Measurements from ENCODE around the gene UBXN4.

UBXN4 gene

DNA sequence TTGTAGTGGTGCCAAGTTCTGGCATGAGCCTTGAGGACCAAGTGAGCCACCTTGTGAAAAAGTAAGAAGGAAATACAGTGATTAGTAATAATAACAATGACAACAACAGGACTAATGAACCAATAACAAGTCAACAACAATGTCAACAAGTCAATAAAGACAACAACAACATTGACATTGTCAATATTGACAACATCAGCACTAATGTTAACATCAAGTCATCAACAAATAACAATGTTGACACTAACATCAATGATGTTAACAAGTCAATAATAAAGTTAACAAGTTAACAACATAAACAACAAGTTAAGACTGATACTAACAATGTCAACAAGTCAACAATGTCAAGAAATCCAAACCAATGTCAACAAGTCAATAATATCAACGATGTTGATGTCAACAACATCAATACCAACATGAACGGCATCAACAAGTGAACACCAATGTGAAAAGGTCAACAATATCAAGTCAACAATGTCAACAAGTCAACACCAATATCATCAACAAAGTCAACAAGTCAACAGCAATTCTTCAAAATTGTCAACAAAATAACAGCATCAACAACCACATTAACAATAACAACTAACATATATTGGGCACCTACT, 71.4 kb downstream of the UBXN4 start:
- DNase-seq (ENCODE audit: low spot score): no peak

DNA sequence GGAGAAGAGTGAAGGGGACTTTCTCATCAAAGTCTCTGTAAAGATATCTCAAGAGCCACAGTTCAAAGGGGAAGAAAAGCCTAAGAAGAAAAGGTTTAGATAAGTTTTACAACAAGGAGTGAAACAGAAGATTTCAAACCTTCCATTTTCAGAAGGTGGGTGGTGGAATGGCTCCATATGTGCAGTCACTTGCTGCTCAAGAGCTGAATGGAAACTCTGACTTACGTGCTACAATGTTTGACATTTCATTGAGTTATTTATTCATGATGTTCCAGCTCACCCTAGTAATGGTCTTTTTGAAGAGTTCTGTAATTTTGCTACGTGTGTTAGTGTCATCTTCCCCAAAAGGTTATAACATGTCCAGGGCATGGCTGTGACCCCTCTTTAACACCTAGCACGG, 73.6 kb downstream of the UBXN4 start:
- DNase-seq (ENCODE audit: low spot score): no peak

DNA sequence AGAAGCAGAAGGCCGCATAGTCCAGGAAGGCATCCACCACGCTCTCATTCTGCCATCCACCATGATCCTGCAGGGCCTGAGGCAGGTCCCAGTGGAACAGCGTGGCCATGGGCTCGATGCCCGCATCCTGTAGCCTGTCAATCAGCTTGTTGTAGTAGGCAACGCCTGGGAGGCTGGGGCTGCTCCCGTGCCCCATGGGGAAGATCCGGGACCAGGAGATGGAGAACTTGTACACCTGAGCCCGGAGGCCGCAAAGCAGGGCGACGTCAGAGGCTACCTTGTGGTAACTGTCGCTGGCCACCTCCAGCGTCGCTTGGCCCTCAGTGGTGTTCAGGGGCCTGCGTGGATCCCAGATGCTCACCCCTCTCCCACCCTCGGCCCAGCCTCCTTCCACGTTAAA, 75.8 kb downstream of the UBXN4 start:
- DNase-seq (ENCODE audit: low spot score): no peak

DNA sequence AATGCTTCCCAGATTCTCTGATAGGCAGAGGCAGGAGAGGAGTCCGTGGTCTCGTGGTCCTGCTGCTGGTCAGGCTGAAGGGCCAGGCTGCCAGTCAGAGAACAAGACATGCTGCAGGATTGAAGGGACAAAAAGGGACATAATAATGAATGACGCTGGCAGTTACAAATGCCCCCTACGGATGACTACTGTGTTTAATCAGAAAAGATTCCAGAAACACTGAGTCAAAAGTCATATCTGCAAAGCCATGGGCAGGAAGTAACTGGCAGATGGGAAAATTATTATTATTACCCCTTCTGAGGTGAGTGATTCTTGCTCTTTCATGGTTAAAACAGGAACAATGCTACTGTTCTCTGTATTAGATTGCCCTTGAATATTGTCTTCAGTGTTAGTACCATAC, 76.3 kb downstream of the UBXN4 start:
- no peak for DNase-seq (ENCODE audit: low spot score)

DNA sequence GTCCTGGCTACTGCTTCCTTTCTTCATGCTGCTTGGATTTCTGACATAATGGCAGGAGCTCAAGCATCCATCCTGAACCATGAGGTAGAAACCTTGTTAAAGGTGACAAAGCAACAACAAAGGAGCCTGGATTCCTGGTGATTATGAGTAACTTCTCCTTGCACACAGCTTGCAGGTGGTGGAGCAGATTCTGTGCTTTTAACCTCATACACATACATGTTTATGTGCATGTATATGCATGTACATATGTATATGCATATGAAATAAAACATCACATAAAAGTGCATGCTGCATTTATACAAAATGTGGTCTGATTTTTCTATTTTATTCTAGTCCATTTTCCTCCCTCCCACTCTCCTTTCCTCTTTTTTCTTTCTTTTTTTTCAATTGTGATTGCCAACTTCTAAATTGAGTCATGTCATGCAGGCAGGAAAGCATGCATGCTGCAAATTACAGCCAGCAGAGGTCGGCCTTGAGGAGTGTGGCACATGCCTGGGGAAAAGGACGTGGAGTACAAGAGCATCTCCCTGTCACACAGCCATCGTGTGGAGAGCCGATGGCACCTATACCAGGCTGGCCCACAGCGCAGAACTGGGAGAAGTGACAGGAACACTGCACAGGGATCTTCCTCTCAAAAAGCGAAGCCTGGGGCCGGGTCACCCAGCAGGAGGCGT, 77.4 kb downstream of the UBXN4 start:
- DNase-seq (ENCODE audit: low spot score): peak; percentile 23

DNA sequence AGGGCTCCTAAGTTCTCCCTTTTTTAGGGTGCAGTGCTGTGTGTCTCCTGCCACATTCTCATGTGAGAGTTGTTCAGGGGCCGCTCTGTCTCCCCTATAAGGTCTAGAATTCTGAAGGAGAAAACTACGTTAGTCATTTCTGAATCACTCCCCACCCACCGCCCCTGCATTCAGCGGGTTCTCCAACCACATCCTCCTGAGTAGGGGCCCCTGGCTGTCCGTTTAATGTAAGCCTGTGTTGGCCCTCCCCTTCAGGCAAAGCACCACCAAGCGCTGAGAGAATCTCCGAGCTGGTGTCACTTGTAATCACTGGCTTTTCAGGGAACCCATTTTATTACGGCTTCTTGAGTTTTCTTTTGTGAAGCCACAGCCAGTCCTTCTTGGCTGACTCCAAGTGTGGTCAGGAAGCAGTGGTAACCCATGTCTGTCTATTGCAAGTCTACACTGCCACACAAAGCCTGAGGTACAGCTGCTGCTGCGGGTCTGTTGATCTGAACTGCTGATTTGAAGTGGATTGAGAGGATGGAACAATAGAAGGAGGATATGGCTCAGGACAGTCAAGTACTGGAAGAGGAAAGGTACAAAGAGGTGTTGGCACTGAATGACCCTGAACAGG, 78.5 kb downstream of the UBXN4 start:
- no peak for DNase-seq (ENCODE audit: low spot score)

DNA sequence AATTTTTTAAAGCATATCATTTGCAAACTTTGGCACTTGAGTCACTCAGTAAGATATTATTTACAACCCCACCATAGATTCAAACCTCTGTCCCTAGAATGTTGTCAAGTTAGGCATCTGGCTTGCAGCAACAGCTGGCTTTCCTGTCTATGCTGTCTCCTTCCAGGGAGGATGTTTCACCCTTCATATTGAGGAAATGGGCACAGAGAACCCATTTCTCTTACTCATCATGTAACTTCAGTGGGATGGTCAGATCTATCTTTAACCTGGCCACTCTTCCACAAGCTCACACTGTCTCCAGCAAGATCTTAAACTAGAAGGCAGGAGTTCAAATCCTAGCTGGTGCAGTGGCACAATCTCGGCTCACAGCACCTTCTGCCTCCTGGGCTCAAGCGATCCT, 79.5 kb downstream of the UBXN4 start:
- no peak for DNase-seq (ENCODE audit: low spot score)

DNA sequence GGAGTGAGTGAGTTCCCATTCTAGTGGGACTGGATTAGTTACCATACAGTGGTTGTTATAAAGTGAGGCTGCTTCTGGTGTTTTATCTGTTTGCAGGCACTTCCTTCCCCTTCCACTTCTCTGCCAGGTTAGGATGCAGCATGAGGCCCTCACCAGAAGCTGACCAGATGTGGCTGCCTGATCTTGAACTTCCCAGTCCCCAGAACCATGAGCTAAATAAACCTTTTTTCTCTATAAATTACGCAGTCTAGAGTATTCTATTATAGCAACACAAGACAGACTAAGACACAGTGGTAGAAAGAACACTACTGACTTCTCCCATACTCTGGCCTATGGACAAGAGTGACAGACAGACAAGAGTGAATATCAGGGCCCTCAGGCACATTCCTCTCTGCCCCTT, 81.2 kb downstream of the UBXN4 start:
- DNase-seq (ENCODE audit: low spot score): no peak

DNA sequence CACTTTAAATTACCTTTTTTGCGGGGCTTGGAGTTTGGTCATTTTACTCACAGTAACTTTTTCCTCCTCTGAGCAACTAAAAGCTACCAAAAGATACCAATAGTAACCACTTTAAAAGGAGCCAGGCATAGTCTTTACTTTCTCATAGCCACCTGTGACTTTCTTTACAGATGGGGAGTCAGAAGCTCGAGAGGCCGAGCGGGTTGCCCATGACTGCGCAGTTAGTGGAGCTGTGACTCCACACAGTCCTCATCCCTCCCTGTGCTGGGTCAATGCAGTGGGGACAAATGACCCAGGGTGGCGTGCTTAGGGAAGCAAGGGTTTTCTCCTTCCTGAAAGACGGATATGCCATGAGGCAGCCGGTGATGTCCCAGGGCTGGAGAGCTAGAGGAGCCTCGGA, 83.5 kb downstream of the UBXN4 start:
- no peak for DNase-seq (ENCODE audit: low spot score)

DNA sequence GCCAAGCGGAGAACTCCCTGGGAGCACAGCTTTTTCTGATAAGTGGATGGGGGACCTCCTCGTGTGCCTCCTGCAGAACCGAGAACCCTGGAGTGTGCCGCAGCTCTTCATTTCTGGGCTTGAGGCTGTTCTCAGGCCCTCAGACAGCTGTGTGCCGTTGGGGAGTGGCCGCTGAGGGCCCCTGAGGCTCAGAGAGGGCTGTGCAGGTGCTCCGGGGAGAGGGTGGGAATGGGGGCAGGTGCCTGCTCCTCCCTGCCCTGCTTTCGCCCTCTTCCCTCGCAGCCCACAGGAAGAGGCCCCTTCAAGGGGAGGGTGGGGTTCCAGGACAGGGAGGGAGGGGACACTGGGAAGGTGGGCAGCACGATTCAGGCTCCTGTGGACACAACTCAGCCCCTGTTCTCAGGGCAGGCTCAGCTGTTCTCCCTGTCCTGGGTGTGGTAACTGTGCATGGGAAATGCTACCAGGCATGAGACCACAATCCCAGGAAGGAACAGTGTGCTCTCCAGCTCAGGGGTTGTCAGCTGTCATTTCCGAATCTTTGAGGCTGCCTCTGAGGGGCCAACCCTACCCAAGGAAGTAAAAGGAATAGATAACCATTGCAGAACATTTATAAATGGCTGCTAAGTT, 84.0 kb downstream of the UBXN4 start:
- no peak for DNase-seq (ENCODE audit: low spot score)

DNA sequence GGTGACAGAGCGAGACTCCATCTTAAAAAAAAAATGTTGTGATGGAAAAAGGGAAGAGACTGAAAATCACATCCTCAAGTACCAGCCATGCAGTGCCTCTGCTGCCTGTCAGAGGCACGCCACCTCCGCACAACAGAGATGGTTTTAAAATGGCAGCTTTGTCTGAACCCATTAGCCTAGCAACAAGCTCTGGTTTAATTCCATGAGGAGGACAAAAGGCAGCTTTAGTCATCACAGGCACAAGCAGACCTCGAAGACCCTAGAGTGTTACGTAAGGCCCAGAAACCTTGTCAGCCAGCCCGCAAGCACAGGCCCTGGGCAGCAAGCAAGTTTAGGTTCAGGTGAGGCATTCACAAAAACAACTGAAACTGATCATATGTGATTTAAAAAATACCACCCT, 84.9 kb downstream of the UBXN4 start:
- DNase-seq (ENCODE audit: low spot score): no peak

DNA sequence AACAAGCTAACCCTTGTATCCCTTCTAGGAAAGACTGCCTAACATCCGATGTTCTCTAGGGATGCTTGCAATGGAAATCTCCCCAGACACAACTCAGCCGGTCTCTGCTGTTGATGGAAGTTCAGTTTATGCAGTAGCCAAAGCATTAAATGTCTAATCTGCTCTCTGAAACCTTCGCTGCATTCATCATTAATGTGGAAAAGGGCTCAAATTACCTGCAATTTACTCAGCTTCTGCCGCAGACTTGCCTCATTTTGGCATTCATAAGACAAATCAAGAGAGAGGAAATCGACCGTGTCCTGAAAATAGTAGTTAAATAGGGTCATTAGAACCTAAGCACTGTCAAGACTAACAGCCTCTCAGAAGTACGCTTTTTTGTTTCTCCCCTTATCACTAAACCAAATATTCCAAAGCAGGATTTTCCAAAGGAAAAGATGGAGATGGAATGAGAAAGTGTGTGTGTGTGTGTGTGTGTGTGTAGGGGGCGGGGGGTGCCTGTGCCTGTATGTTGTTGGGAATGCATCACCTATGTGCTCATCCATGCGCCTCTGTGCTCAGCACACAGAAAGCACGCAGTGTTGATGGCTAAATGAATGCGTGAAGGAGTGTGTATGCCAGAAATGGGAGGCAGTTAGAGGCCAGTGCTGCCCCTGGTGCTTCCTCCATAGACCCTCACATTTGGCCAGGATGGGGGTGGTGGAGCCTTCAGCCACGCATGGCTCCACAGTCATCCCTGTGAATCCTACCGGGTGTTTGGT, 87.9 kb downstream of the UBXN4 start:
- DNase-seq (ENCODE audit: low spot score): no peak

DNA sequence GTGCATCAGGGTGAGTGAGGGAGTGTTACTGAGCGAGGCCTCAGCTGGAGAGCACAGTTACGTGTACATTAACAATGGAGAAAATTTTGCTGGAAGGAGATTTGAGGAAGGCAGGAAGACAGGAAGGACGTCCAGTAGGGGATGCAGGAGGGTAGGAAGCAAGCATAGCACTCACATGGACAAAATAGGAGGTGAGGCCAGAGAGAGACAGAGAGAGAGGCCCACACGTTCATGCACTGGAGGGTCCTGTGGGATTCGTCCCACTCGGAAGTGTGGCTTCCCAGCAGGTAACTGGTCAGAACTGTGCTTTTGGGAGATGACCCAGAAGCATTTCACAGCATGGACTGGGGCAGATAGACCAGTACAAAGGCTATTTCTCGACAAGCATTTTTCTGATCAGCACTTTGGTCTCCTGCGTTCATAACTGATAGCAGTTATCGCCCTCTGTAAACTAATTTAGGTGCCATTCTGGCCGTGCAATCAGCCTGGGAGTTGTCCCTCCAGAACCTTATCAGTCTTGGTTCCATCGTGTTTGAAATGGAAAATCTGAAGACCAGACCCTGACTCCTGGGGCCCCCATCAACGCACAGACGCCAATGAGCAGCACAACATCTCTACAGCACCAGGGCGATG, 89.6 kb downstream of the UBXN4 start:
- no peak for DNase-seq (ENCODE audit: low spot score)

DNA sequence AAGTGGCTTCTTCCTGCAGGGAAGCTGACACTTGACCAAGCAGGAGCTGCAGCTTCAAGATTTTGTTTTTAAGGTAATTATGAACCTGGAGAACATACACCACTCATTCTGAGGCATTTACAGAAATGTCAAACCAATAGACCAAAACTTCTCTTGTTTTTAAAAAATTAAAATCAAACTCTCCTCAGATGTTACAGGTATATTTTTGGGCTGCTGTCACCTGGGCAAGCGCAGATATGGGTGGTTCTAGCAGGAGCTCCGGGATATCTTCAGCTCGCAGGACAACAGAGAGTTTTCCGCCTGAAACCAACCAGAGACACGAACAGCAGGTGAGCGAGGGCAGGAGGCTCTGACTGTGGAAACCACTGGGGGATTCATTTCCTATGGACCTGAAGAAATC, 91.2 kb downstream of the UBXN4 start:
- DNase-seq (ENCODE audit: low spot score): no peak

Measured in HuH-7.5 (cell line).